HG03135 (cell line): Measurements from ENCODE around the gene KRT2.

Source experiments
- ATAC-seq: cut with Tn5 transposase; IDR thresholded peaks from one replicate; pipeline ENCODE4 v1.9.1; 2021; ENCODE audit warnings: mild to moderate bottlenecking, moderate library complexity; ENCODE audit not compliant: unreplicated experiment

KRT2 gene

DNA sequence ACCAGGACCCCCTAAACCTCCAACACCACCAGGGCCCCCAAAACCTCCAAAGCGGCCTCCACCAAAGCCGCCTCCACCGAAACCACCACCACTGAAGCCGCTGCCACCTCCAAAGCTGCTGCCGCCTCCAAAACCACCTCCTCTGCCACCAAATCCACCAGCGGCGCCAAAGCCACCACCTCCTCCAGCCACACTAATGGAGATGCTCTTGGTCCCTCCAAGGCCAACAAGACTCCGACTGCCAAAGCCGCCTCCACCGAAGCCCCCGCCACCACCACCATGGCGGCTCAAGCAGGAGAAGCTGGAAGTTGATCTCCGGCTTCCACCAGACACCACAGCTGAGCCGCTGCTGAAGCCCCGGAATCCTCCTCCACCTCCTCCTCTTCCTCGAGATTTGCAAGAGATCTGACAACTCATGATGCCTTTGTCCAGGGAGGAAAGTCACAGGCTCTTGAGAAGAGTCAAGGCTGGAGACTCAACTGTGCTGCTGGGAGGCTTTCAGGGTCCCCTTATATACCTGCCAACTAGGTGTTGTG is at the start of gene KRT2:
TSS of gene KRT2 (minus strand) at position 486 of the 536 bp plus-strand sequence. CDS start at position 417, 69 bp downstream.
- no peak for ATAC-seq

DNA sequence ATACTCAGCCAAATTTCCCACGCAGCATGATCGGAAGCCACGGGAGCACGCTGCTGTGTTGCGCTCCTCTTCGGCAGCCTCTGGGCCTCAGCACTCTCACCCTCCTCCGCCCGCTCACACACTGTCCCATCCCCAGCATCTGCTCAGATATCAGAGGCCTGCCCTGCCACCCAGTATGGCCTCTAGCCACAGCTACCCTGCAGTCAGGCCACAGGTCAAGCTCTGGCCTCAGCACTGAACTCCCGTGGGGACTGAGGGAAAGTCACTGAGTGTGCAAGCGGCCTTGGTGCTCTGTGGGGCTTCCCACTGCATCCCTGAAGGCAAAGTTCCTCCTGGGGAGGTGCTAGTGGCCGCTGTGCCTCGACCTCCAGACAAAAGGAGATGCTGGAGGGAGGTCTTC is 49.3 kb upstream of the KRT2 start:
- no peak for ATAC-seq

DNA sequence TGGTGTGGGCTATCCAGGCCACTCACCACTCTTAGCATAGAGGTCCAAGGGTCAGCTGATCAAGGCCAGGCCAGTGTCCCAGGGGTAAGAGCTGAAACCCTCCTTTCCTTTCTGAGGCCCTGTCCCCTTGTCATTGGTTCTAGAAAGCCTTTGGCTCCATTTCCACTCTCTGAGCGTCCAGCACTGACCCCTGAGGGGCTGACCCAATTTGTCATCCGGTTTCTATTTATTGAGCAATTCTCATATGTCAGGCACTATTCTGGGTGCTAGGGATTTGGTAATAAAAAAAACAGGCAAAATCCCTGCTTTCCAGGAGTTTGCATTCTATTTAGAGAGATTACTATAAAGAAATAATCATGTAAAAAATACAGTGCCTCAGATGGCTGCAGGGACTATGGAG is 47.9 kb upstream of the KRT2 start:
- no peak for ATAC-seq

DNA sequence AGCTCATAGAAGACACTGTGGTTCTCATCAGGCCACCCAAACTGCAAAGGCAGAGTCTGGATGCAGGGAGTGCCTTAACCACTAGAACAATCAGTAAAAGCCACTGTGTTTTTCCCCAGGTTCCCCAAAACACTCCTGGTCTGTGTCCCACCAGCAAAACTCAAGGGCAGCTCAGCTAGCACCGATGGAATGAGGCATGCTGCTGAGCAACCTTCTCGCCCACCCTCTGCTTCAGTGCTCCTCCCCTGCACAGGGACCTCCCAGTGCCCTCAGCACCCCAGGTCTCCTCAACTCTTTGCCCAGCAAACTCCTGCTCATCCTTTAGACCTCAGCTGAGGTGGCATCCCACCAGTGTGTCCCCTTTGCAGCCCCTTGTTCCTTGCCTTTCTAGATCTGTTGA is 47.4 kb upstream of the KRT2 start:
- ATAC-seq, result no peak

DNA sequence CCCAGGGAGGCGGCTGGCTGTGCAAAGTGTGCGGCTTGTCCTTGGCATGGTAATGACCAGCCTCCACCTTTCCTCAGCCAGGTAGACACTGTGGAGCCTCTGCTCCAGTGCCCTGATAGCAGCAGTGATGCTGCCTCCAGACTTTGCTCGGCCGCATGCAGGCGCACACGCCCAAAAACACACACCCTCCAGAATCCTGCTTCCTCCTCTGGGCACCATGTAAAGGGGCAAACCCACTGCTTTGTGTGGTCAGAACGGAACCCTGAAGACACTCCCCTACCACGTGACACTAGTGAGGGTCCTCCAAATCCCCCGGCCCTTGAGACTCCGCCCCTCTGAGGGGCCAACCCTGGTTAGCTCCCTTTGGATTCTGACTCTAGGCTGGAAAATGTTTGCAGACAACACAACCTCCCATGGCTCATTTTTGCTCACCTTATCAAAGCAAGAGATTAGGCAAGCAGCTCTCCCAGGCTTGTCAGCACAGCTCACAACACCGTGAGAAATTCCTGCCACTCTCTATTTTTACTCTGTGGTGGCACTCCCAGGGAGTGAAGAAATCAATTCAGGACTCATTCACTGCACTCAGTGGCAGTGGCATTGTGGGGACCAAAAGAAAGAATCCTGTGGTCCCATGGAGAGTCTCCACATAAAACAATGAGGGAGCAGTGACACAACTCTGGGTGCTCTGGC is 46.8 kb upstream of the KRT2 start:
- ATAC-seq, result no peak

DNA sequence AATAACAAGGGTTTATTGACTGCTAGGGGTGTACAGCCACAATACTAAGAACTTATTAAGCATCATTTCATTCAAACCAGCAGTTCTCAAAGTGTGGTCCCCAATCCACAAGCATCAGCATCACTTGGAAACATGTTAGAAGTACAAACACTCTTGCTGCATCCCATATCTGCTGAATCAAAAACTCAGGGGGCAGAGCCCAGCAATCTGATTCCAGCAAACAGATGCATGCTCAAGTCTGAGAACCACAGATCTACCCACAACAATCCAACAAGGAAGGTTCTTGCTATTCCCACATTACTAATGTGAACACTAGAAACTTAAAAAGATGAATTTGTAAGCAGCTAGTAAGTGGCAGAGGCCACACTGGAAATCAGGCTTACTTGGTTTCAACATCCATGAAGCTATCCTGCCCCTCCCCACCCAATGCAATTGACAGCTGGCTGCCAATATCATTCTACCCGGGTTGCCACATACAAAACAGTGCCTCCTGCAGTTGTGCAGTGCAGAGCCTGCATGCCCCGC is 45.1 kb upstream of the KRT2 start:
- no peak for ATAC-seq

DNA sequence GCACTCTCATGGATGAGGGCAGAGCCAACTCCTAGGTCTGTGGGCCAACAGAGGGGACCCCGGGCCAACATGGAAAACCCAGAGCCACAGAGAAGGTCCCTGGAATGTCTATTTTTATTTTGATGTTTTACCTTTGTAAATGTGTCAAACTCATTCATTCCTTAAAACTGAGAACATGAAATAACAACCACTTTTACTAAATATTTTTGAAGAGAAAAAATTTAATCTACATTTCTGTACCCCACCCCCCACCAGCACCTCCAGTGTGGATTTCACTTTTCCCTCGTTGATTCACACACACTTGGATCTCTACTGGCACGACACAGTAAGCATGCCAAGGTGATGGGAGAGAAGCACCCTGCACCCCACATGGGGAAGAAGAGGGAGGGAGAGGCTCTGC is 44.6 kb upstream of the KRT2 start:
- no peak for ATAC-seq

DNA sequence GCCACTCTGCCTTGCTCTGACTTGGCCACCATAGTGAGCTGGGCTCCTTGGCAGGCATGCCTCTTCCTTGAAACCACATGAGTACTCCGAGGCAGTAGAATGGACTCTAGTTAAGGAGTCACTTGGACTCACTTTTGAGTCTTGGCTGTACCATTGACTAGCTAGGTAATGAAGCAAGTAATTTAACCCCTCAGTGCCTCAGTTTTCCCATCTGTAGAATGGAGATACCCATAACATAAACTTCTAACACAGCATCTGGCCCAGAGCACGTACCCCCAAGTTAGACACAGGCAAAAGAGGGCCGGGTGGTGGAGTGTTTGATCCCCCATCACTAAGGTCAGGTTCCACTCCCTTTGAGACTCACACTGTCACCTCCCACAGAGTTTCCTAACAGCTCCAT is 43.0 kb upstream of the KRT2 start:
- ATAC-seq, result no peak

DNA sequence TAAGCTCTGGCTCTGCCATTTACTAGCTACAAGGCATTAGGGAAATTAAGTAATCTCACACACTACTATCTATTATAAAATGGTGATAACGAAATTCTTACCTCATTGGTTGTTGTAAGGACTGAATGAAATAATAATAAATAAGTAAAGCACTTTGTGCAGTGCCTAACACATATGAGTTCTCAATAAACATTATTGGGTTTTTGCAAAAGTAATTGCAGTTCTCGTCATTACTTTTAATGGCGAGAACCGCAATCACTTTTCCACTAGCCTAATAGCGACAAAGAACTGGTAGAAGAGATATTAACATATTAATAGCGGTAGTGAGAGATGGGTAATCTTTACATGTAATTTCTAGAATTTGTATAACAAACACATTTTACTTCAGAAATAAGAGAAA is 42.1 kb upstream of the KRT2 start:
- no peak for ATAC-seq

DNA sequence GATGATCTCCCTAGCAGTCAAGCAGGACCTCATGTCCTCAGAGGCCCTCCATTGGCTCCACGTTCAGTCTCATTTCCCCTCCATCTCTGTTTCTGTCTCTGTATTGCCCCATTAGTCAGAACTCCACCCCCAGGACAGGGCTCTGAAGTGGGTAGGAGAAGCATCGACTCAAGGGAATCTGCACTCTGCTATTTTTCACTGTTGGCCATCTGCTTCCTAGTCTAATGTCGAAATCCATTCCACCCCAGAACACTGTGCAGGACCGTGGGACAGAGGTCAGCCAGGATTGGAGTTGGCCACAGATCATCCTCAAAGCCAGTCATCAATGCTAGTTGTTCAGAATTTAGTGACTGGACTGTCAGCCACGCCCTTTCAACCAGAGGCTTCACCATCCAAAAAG is 41.2 kb upstream of the KRT2 start:
- ATAC-seq, result no peak

DNA sequence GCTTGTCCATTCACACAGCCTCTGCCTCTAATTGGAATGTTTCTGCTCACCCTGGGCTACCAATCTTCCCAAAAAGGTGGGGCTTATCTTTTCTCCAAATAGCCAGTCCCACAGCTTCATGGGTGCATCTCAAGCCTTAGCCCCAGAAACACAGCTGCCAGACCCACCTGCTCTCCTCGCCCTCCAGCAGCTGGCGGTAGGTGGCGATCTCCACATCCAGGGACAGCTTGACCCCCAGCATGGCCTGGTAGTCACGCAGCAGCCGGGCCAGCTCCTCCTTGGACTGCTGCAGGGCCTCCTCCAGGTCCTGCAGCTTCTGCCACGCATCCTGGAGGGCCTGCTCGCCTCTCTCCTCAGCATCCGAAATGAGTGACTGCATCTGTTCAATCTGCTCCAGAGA is 40.2 kb upstream of the KRT2 start:
- no peak for ATAC-seq

DNA sequence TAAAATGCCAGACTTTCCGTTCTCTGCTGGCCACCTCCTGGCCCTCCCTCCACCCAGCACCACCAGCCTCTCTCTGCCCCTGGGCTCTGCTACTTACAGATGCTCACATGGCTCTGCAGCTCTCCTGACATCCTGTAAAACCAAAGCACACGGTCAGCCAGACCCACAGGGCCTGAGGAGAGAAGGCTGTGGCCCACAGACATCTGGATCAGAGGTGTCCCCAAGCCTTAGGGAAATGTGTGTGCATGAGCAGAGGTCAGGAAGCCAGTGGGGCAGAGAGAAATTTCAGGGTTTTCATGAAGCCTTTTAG is 39.8 kb upstream of the KRT2 start:
- no peak for ATAC-seq

DNA sequence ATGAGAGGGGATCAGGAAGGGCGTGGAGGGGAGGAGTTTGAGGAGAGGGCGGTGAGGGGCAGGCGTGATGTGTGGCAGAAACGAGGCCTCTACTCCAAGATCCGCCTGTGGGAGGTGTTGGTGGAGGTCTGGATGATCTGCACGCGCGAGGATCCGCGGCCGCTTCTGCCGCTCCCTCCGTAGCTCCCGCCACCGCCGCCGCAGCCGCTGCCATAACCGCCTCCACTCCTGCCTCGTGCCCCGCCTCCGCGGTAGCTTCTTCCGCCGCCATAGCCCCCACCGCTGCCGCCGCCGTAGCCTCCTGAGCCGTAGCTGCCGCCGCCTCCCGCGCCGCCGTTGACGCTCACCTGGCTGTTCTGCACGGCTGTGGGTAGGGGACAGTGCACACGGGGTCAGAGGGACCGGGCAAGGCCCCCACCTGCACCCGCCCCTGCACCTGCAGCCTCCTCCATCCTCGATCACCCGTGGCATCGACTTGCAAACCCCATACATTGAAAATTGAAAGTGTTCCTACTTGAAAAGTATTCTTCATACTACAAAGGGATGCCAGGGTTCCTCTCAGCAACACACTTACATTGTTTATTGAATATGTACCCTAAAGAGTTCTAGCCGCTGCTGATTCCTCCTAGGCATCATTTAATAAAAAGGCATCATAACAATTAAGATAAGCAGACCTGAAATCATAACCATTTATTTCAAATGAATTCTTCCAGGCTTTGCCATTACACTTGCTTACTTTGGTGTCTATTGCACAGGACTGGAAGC is 39.2 kb upstream of the KRT2 start:
- no peak for ATAC-seq

DNA sequence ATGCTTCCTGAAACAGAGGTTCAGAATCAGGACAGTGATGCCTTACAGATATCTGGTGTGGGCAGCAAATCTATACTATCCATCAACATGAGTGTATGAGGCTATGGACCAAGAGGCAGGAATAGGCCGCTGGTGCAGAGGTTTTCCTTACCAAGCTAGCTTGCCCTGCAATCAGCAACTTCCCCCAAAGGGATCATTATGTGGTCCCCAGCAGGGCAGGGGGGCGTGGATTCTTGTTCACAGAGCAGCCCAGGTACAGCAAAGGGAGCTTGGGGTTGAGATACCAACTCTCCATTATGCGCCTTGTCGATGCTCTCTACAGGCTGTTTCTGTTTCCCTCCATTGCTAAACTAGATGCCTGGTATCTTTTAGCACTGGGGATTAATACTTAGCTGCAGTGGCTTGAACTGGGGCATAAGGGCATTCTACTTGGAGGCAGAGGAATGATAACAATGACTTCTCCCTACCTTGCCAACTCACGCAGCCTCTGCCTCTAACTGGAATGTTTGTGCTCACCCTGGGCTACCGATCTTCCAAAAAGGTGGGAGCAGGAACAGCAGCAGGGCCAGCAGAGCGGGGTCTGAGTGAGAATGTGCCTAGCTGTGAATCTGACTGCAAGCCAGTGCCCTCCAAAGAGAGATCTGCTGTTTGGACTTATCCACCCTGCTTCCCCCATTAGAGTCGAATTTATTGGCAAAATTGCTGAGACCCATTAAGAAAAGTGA is 38.5 kb upstream of the KRT2 start:
- no peak for ATAC-seq

DNA sequence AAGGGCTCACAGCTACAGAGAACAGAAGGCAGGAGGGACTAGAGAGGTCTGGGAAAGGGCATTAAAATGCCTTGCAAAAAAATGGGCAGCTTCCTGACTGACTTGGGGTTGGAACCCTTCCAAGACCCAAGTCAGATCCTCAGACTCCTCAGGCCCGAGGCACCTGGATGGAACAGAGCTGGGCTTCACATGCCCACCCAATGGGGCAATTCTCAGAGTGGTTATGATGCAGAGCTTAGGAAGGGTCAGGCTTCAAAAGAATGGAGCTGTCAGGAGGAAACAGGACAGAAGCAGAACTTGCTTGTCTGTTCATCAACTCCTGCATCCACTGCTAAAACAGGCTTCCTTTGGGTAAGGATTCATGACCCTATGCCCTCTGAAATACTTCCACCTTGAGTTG is 37.9 kb upstream of the KRT2 start:
- ATAC-seq, result no peak

DNA sequence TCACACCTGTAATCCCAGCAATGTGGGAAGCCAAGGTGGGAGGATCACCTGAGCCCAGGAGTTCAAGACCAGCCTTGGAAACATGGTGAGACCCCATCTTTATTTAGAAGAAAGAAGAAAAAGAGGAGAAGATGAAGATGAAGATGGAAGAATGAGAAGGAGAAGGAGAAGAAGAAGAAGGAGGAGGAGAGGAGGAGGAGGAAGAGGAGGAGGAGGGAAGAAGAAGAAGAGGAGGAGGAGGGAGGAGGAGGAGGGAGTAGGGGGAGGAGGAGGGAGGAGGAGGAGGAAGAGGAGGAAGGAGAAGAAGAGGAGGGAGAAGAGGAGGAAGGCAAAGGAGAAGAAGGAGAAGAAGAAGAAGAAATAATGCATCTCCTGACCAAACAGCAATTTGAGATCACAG is 37.2 kb upstream of the KRT2 start:
- ATAC-seq, result no peak

DNA sequence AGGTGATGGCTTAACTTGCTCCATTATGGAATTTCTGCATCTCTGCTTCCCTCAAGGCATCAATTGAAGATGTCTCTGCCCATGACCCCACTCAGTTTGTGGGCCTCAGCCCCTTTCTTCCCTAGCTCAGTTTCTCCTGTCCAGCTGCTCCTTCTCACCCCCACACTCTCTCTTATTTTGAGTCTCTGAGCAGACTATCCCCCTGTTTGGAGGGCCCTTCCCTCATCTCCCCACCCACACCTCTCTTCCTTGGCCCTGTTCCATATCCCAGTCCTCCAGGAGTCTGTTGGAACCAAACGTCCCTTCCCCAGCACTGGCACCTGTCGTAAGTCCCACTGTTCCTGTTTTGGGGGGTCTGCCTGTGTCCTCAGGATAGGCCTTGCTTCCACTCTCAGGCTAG is 36.5 kb upstream of the KRT2 start:
- ATAC-seq, result no peak

DNA sequence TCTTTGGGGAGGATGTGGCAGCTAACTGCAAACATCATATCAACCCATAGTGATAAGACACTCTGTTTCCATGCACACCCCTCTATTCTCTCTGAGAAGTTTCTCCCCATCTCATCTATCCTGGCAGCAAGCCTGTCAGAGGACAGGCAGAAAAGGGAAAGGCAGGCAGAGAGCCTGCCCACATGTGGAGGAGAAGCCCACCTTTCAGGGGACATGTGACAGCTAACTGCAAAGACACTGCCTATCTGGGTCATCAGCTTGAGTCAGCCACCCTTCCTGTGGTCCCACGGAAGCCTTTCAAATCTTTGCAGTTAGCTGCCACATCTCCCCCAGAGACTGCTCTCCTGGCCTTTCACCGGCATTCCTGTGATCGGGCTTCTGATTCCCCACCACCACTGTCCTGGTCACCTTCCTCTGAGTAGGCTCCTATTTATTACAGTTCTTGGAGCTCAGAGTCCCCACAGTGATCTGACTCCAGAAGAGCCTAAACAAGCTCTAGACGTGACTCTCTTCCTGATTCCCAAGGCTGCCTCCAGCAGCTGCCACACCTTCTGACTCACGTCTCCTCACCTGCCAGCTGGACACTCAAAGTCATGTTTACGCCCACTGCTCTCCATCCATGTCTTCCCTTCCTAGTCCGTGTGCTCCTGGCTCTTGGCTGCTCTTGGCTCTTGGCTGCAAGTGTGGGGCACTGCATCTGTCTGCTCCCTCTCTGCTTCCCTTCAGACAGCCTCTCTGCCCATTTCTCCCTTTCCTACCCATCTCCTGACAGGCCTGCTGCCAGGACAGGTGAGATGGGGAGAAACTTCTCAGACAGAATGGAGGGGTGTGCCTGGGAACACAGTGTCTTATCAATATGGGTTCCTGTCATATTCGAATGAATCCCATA is 35.7 kb upstream of the KRT2 start:
- no peak for ATAC-seq

DNA sequence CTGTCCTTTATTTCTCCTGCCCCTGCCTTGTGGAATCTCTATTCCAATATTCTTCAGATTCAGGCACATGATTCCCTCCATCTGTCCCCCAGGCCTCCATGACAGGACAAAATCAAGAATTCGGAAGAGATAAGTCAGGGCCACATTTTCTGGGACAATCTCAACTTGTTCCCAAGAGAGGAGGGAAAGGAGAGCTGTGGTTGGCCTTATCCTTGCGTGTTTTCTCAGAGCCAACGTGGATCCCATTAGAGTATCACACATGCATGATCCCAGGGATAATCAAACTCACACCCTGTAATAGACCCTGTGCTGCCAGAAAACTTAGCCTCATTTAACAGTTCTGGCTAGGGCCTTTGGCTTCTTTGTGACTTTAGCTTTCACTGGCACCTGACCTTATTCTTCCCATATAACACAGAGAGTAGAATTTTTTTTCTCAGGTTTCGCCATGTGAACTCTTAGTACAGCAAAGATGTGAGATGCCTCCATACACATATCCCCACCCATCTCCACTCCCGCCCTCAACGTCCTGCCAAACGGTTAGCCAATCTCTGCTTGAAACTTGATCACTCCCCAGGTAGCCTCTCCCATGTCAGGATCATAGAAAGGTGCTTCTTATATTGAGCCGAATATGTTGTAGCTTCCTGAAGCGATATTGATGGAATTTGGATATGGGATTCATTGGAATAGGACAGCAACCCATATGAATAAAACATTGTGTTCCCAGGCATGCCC is 34.9 kb upstream of the KRT2 start:
- ATAC-seq, result no peak

DNA sequence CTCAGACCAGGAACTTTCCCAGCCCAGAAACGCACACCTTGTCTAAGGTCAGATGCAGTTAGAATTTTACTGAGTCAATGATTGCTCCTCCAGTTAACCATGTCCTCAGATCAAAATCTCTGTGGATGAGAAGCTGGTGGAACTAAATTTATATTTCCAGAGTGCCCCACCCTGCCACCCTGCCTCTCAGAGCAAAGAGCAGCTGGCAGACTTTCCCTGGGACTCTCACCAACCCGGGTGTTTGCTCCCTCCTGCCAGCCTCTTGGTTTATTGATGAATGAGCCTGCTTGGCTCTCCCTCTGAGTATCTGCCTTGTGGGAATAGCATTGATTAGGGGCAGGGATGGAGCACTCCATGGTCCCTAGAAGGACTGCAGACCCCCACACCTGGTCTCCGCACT is 34.1 kb upstream of the KRT2 start:
- no peak for ATAC-seq
